ENCODE results near the gene PLXND1.

The PLXND1 gene

DNA sequence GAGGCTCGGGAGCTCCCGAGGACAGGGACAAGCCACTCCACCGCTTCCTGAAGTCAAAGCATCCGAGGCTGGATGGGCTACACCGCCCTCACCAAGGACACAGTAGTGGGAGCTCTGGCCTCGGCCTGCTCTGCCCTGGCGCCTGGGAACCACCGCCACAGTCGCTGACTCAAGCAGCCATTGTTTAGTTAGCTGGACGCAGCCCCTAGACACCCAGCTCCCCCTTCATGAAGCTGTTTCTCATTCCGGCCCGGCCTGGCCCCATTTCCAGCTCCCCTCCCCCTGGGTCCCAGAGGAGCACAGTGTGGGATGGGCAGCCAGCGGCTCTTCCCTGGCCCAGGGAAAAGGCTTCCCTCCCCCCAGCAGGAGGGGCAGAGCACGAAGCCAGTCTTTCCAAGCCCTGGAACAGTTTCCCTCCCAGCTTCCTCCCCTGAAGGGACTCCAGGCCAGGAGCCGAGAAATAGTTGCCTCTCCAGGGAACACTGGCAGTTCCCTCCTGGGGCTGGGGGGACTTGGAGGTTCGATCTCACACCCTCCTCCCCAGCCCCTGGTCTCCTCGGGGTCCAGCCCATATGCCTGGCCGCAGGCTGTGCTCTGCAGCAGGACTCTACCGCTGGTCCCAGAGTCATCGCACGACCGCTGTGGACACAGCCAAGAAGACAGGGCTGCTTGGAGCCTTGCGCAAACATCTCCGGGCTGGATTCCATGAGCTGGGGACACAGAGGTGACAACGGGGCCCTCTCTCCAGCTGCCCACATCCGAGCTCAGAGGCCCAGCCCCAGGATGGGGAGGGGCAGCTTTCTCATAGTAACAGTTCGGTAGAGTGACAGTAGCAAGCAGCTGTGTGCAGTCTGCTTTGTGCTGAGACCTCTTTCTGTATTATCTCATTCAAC is 10.0 kb downstream of the PLXND1 start:
- TF ChIP-seq ZBTB7A (IDR thresholded peaks at IDR 0.05; ENCODE audit: low read depth) (no peak), TEAD4 (IDR thresholded peaks at IDR 0.05) (no peak), EGR1 (IDR thresholded peaks at IDR 0.05) (no peak), FOXM1 (IDR thresholded peaks at IDR 0.05; ENCODE audit: borderline replicate concordance, low read depth) (no peak), TAF1 (IDR thresholded peaks at IDR 0.05; ENCODE audit: low read depth) (no peak), RAD21 (IDR thresholded peaks at IDR 0.05; ENCODE audit: low read depth) (no peak), CEBPB (IDR thresholded peaks at IDR 0.05) (no peak), NFIC (IDR thresholded peaks at IDR 0.05) (no peak), YY1 (IDR thresholded peaks at IDR 0.05; ENCODE audit: low read depth) (no peak), EP300 (IDR thresholded peaks at IDR 0.05; ENCODE audit: borderline replicate concordance) (no peak), CREB1 (IDR thresholded peaks at IDR 0.05; ENCODE audit: low read depth) (no peak), TCF12 (IDR thresholded peaks at IDR 0.05; ENCODE audit: low read depth) (no peak)
- TF ChIP-seq, protein P1, sequence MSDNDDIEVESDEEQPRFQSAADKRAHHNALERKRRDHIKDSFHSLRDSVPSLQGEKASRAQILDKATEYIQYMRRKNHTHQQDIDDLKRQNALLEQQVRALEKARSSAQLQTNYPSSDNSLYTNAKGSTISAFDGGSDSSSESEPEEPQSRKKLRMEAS (IDR thresholded peaks at IDR 0.05) = no peak
- TF ChIP-seq, protein P2, sequence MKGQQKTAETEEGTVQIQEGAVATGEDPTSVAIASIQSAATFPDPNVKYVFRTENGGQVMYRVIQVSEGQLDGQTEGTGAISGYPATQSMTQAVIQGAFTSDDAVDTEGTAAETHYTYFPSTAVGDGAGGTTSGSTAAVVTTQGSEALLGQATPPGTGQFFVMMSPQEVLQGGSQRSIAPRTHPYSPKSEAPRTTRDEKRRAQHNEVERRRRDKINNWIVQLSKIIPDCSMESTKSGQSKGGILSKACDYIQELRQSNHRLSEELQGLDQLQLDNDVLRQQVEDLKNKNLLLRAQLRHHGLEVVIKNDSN (IDR thresholded peaks at IDR 0.05) = no peak
- TF ChIP-seq, protein P3, sequence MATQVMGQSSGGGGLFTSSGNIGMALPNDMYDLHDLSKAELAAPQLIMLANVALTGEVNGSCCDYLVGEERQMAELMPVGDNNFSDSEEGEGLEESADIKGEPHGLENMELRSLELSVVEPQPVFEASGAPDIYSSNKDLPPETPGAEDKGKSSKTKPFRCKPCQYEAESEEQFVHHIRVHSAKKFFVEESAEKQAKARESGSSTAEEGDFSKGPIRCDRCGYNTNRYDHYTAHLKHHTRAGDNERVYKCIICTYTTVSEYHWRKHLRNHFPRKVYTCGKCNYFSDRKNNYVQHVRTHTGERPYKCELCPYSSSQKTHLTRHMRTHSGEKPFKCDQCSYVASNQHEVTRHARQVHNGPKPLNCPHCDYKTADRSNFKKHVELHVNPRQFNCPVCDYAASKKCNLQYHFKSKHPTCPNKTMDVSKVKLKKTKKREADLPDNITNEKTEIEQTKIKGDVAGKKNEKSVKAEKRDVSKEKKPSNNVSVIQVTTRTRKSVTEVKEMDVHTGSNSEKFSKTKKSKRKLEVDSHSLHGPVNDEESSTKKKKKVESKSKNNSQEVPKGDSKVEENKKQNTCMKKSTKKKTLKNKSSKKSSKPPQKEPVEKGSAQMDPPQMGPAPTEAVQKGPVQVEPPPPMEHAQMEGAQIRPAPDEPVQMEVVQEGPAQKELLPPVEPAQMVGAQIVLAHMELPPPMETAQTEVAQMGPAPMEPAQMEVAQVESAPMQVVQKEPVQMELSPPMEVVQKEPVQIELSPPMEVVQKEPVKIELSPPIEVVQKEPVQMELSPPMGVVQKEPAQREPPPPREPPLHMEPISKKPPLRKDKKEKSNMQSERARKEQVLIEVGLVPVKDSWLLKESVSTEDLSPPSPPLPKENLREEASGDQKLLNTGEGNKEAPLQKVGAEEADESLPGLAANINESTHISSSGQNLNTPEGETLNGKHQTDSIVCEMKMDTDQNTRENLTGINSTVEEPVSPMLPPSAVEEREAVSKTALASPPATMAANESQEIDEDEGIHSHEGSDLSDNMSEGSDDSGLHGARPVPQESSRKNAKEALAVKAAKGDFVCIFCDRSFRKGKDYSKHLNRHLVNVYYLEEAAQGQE (IDR thresholded peaks at IDR 0.05; ENCODE audit: low read depth) = no peak

DNA sequence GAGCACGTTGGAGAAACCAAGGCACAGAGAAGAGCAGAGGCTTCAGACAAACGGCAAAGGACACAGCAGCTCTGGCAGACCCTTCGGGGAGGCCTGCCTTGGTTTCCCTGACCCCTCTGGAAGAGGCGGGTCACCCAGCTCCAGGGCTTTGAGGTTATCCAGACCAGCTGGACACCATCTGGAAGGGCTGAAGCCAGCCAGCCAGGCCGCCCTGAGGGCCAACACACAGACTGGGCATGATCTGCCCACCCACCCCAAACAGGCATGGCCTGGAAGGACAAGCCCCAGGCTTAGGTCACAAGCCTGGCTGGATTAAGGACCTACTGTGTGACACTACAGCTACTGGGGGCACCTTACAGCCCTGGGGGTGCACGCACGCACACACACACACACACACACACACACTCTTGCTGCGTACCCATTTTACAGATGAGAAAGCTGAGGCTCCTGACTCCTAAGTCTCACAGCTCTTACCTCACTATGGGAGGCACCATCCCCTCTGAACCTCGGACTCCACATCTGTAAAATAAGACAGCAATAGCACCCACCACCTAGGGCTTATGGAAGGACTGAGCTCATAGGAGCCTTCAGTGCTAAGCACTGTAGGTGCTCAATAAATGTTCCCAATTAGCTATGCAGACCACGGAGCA is 10.8 kb downstream of the PLXND1 start:
- no peak for TF ChIP-seq TCF12 (IDR thresholded peaks at IDR 0.05; ENCODE audit: low read depth)
- TF ChIP-seq EP300 (IDR thresholded peaks at IDR 0.05; ENCODE audit: borderline replicate concordance) = no peak
- no peak for TF ChIP-seq YY1 (IDR thresholded peaks at IDR 0.05; ENCODE audit: low read depth)
- TF ChIP-seq, protein P1 (IDR thresholded peaks at IDR 0.05) = no peak
- TF ChIP-seq, protein P2 (IDR thresholded peaks at IDR 0.05) = no peak
- TF ChIP-seq CREB1 (IDR thresholded peaks at IDR 0.05; ENCODE audit: low read depth) = no peak
- TF ChIP-seq TAF1 (IDR thresholded peaks at IDR 0.05; ENCODE audit: low read depth) = no peak
- TF ChIP-seq, protein P3 (IDR thresholded peaks at IDR 0.05; ENCODE audit: low read depth) = no peak
- no peak for TF ChIP-seq ZBTB7A (IDR thresholded peaks at IDR 0.05; ENCODE audit: low read depth)

DNA sequence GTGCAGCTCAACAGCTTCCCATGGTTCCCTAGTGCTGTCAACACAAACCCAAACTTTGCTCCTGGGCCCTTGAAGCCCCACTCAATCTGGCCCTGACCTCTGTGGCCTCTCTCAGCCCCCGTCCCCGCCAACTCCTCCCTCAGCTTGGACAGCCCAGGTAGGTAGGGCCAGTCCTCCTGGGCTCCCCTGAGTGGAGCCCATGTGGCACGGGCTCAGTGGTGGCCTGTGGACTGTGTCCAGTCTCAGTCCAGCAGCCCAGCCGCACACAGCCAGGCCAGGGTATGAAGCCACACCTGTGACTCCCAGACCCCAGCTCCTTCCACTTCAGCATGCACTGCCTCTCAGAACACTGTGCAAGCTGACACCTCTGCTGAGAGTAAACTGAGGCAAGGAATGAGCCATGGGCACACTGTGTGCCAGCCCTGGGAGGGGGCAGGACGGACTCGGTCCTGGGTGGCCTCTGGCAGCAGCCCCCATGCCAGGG is 11.5 kb downstream of the PLXND1 start:
- TF ChIP-seq ZBTB7A (IDR thresholded peaks at IDR 0.05; ENCODE audit: low read depth) (no peak), TCF12 (IDR thresholded peaks at IDR 0.05; ENCODE audit: low read depth) (no peak), NFIC (IDR thresholded peaks at IDR 0.05) (no peak), CEBPB (IDR thresholded peaks at IDR 0.05) (no peak), YY1 (IDR thresholded peaks at IDR 0.05; ENCODE audit: low read depth) (no peak), TAF1 (IDR thresholded peaks at IDR 0.05; ENCODE audit: low read depth) (no peak), EP300 (IDR thresholded peaks at IDR 0.05; ENCODE audit: borderline replicate concordance) (no peak), RAD21 (IDR thresholded peaks at IDR 0.05; ENCODE audit: low read depth) (no peak)
- TF ChIP-seq, protein P2 (IDR thresholded peaks at IDR 0.05) = no peak
- TF ChIP-seq, protein P3 (IDR thresholded peaks at IDR 0.05; ENCODE audit: low read depth) = no peak
- TF ChIP-seq, protein P1 (IDR thresholded peaks at IDR 0.05) = no peak

Data from Ishikawa (cell line).